UCSD-AML1 (cell line): ENCODE results near the gene ATG16L1.

ENCODE experiments used
- DNase-seq: peaks from one replicate; lab custom pipeline; 2025; ENCODE audit not compliant: unreplicated experiment; lab: John Stamatoyannopoulos, UW

ATG16L1 gene

GRCh38 chr2:233258211-233258610 lies 6.7 kb downstream of the ATG16L1 start:
- no peak for DNase-seq

- DNase-seq, result no peak
These were observed 8.3 kb downstream of the ATG16L1 start for GRCh38 chr2:233259730-233260129.

GRCh38 chr2:233260661-233261060 lies 9.2 kb downstream of the ATG16L1 start:
- DNase-seq, result no peak

DNA sequence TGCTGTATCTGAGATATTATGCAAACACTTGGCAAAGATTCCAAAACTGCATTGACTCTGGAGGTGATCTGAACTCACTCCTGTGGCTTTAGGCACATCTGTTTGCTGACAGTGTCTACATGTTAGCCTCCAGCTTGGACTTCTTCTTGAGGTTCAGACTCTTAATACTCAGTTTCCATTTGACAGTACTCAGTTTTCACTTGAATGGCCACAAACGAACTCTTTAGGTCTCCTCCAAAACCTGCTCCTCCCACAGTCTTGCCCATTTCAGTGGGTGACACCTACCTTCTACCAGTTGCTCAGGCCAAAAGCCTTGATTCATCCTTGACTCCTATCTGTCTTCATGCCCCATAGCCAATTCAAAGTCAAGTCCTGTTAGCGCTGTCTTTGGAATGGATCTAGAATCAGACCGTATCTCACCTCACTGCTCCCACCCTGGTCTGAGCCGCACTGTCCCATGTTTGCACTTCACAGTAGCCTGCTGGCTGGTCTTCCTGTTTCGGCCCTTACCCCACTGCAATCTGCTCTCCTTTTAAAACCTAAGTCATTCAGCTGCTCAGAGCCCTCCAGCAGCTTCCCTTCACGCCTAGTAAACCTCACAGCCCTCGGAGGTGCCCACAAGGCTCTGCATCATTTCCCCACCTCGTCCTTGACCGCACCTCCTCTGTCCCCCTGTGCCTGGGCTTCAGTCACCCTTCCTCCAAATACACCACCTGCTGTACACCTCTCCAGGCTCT lies 10.5 kb downstream of the ATG16L1 start:
- no peak for DNase-seq

DNA sequence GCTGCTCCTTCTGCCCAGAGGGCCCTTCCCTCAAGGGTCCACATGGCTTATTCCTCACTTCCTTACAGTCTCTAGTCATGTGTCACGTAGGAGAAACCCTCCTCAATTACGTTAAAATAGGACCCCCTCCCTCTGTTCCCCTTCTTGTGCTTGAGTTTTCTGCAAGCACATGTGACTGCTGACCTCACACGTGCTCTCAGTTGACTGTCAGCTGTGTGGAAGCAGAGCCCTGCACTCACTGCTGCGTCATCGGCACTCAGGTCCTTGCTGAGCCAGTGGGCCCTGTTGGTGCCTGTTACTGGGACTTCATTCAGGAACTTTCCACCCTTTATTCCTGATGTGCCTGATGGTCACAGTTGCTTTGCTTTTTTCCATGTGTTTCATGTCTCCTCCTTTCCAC lies 11.1 kb downstream of the ATG16L1 start:
- DNase-seq, result no peak

DNA sequence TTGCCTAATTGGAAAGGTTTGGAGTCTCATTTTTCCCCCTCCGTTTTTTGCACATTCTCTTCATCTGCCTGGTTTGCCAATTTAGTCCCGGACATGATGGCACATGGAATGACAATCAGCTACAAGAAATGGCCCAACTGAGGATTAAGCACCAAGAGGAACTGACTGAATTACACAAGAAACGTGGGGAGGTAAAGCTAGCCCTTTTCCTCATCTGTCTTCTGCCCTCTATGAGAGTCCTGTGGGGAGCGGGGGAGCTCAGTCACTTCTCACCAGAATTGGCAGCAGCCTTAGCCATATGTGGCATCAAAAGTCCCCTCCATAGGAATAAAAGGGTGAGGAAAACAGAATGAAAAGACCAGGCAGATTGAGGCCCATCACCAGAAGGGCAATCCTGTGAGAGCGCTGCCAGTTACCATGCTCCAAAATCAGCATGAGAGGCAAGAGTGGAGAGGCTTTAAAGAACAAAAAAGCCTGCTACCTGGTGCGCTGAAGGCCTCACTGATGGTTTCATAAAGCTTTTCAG lies 11.6 kb downstream of the ATG16L1 start:
- no peak for DNase-seq

- no peak for DNase-seq
These were observed 13.2 kb downstream of the ATG16L1 start for GRCh38 chr2:233264667-233265066.

- DNase-seq, result no peak
These were observed 14.5 kb downstream of the ATG16L1 start for GRCh38 chr2:233265899-233266431.

DNA sequence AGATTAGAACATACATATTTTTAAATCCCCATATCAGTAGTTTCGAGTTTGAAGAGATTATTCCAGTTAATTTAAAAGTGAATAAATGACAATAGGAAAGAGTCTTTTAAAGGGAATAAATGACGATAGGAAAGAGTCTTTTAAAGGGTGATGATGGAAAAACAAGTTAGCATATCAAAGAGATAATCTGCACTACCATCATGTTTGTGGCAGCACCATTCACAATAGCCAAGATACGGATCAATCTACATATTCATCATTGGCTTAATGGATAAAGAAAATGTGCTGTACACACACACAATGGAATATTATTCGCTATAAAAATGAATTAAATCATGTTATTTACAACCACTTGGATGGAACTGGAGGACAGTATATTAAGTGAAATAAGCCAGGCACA lies 15.0 kb downstream of the ATG16L1 start:
- no peak for DNase-seq

DNA sequence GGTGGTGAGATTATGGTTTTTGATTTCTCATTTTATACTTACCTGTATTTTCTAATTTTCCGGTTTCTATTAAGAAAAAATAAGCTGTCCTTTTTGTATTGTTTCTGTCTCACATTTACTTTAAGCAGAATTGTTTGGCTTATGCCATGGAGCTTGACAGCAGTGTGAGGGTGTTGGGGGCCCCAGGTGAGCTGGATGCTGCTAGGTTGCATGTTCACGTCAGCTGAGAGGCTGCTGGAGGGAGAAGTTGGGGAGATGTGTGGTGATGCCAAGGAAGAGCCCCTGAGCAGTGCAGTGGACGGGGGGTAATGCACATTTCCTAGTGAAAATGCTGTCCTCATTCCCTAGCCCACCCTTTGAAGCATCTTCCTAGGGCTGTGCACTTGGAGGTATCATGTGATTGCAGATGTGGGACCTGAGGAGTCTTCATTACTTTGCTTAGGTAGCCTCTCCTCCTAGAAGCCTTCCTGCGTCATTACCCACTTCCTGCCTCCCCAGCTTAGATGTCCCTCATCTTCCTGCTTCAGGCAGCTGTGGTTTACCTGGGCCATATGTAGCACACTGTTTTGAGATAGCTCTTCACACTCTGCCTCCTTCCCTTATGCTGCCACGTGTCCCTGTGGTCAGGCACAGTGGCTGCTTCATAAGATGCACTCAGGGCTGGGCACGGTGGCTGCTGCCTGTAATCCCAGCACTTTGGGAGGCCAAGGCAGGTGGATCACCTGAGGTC lies 16.2 kb downstream of the ATG16L1 start:
- DNase-seq, result no peak

- DNase-seq, result no peak
These were observed 18.9 kb downstream of the ATG16L1 start for GRCh38 chr2:233270366-233270765.

DNA sequence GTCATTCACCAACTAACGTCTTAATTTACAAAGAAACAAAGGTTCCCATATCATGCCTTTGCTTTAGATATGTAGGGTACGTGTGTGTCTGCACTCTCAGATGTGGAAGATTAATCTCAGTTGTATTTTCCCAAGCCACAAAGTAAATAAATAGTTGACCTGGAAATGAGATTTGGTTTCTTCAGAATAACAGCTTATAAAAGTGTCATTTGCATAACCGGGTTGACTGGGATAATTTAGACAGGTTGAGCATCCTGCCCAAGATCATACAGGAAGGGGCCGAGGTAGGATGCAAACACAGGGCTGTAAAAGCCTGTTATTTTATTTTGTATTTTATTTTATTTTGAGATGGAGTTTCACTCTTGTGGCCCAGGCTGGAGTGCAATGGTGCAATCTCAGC lies 19.5 kb downstream of the ATG16L1 start:
- DNase-seq, result no peak

GRCh38 chr2:233271693-233272092 lies 20.2 kb downstream of the ATG16L1 start:
- no peak for DNase-seq

- no peak for DNase-seq
These were observed 21.6 kb downstream of the ATG16L1 start for GRCh38 chr2:233273120-233273519.

DNA sequence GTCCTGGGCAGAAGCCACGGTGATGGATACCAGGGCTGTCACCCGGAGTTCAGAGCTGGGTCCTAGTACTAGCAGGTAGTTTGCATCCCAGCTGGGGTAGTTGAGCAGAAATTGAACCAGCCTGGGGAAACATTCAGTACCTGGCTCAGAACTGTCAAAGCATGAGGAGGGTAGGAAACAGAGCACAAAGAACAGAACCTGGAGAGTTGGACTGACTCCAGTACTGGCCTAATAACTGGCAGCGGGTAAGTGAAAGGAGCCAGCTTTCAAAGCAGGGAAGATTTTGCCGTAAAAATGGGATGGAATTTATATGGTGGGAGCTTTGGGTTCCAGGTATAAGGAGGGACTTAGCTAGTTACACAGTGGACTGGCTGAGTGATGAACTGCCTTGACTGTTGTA lies 23.8 kb downstream of the ATG16L1 start:
- no peak for DNase-seq

GRCh38 chr2:233278921-233279320 lies 27.4 kb downstream of the ATG16L1 start:
- DNase-seq, result no peak

GRCh38 chr2:233280114-233280693 lies 28.7 kb downstream of the ATG16L1 start:
- no peak for DNase-seq

DNA sequence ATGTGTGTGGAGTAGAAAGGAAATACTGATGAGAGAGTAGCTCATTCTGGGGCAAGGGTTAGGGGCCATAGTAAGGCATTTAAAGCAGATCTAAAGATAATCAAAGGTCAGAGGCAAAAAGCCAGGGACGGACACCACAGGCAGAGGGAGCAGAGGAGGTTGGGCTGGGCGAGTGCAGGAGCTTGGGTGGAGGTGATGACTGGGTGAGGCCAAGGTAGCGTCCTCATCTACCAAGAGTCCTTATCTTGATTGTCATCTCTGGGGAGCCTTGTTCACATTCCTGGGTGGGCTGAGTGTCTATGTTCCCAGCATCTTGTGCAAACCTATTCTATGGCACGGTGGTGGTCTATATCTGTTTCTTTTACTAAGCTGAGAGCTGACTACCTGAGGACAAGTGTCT lies 30.1 kb downstream of the ATG16L1 start:
- DNase-seq, result no peak

DNA sequence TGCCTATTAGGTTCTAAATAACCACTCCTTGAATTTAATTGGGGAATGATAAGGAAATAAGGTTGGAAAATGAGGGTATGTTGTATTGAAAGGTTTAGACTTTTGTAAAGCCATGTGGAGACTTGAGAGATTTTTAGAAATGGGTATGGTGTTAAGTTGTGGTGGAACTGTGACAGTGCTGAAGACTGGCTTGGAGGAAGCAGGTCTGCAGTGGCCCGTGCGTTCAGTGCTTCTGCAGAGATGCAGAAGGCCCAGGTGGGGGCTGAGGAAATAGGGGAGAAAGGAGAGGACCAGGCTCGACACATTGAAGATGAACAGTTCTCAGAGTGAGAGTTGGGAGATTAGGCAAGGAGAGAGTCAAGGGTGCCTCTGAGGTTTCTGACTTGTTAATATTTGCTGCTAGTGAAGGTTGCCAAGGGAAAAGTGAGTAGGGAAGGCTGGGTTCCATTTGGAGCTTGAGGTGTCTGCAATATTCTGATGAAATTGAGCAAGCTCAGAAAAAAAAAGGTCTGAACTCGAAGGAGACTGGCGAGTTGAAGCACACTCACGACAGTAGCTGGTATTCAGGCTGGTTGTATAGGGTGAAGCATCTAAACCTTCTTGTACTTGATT lies 30.6 kb downstream of the ATG16L1 start:
- no peak for DNase-seq

GRCh38 chr2:233285921-233286320 lies 34.4 kb downstream of the ATG16L1 start:
- no peak for DNase-seq

DNA sequence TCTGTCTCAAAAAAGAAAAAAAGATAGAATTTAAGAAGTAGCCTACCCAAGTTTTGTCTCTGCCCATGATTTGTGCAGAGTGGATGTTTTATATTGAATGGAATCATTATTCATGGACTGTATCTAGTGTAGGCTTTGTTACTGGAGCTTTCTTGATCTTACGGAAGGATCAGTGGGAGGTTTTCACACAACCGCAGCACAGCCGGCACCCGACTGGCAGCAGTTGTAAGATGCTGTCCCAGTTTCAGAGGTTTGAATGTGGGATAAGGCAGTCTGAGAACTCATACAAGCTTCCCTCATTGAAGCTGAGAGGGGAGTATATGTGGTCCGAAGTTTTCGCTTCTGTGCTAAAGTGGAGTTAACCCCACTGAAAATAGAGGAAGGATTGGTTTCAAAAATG lies 36.4 kb downstream of the ATG16L1 start:
- DNase-seq, result no peak
